Measurements from ENCODE around the gene NLRP10. TPM values are rescaled to one million over a fixed set of nuclear protein-coding genes. Genes with fewer than 3 reads are reported as not detected.

The NLRP10 gene
- total and polyA plus RNA-seq, 11 donors = not detected

DNA sequence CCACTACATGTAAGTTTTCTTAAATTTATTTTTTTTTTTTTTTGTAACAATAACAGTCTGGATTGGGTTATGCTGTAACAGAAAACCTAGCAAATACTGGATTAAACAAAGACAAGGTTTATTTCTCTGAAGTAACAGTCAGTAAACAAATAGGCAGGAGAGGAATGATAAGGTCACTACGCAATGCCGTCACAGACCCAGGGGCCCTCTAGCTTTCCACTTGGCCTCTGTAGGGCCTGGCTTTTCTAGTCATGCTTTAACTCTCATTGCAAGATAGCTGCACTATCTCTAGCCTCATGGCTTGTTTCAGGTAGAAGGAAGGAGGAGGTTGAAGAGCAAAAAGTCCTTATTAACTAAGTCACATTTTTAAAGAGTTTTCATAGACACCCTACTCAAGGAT lies 40.7 kb downstream of the NLRP10 start:
- H3K4me1 ChIP-seq = no peaks in the 10 kb centered on the region
- intact Hi-C loops (cut with DNase I) = no loop called here
- WGBS, 4 donors = 48 to 65% (median 55%) methylated on average over 2 of the region's 2 CpGs
- H3K27me3 ChIP-seq = peaks cover 0 to 12% (median 0%) of the 10 kb centered on the region in 9 donors
- H3K9me3 ChIP-seq = peaks cover 0 to 4% (median 0%) of the 10 kb centered on the region in 12 donors
- ATAC-seq (no peak), DNase-seq (no peak)
- no peak for TF ChIP-seq POLR2A (IDR thresholded peaks at IDR 0.05)
- no peaks in the 10 kb centered on the region for H3K36me3 ChIP-seq
- H3K27ac ChIP-seq = no peak overlapping the region
- H3K4me3 ChIP-seq = no peak overlapping the region

DNA sequence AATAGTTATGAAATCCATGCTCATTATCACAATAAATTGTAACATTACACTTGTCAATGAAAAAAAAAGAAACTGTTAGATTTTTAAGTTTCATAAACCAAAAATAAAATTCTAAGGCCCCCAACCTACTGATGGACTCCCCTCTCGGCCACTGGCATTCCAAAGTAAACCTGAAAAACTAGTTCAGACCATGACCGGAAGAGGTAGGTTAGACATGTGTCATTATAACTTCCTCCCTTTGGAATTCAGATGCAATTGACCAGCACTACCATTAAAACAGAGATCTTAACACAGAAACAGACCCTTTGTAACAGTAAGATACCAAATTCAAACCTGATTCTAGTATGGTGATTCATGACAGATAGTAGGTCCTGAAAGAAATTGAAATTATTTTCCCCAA lies 47.1 kb downstream of the NLRP10 start:
- no peaks in the 10 kb centered on the region for H3K4me1 ChIP-seq
- H3K27me3 ChIP-seq = no peaks in the 10 kb centered on the region
- 73 to 81% (median 76%) methylated on average over 2 of the region's 2 CpGs for WGBS, 4 donors
- H3K4me3 ChIP-seq = no peak overlapping the region
- TF ChIP-seq POLR2A (IDR thresholded peaks at IDR 0.05) = no peak
- TF ChIP-seq CTCF (IDR thresholded peaks at IDR 0.05) = no peak
- H3K36me3 ChIP-seq = no peaks in the 10 kb centered on the region
- H3K27ac ChIP-seq = no peak overlapping the region
- DNase-seq (no peak), ATAC-seq (no peak)
- no peaks in the 10 kb centered on the region for H3K9me3 ChIP-seq
- intact Hi-C loops (cut with DNase I) = no loop called here

Other genes with a start within 250 kb of the NLRP10 start
- gene OR5P2, start 168.5 kb downstream of the NLRP10 start, total RNA-seq = not detected
- gene OR5P2, start 168.5 kb downstream of the NLRP10 start, polyA plus RNA-seq = not detected
- gene OR5P3, start 134.6 kb downstream of the NLRP10 start, total RNA-seq = not detected
- not detected for gene OR5P3, start 134.6 kb downstream of the NLRP10 start, polyA plus RNA-seq
- not detected for gene OR10A6, start 34.2 kb downstream of the NLRP10 start, total RNA-seq
- not detected for gene OR10A6, start 34.2 kb downstream of the NLRP10 start, polyA plus RNA-seq
- gene OR10A3, start 23.7 kb downstream of the NLRP10 start, total RNA-seq = not detected
- not detected for gene OR10A3, start 23.7 kb downstream of the NLRP10 start, polyA plus RNA-seq
- gene EIF3F, start 21.9 kb upstream of the NLRP10 start, total RNA-seq = 100 to 1,000 TPM; 134 to 181 (median 147) TPM
- gene EIF3F, start 21.9 kb upstream of the NLRP10 start, polyA plus RNA-seq = 100 to 1,000 TPM; 103 to 434 TPM
- 10 to 100 TPM; 11.7 to 38.8 (median 18.9) TPM for gene TUB, start 115.8 kb upstream of the NLRP10 start, total RNA-seq
- gene TUB, start 115.8 kb upstream of the NLRP10 start, polyA plus RNA-seq = 1 to 10 TPM; 4.7 to 5.7 TPM
- gene RIC3, start 203.6 kb upstream of the NLRP10 start, total RNA-seq = 10 to 100 TPM in 5 of 9 donors, 1 to 10 TPM in 4; 3.1 to 16.3 (median 10.6) TPM
- gene RIC3, start 203.6 kb upstream of the NLRP10 start, polyA plus RNA-seq = 1 to 10 TPM; 5.0 to 8.6 TPM